Activated effector memory CD4-positive, alpha-beta T cell treated with anti-CD3 and anti-CD28 coated beads, Interleukin-2, amount 50 U/mL, for 16 hours (primary cell): Measurements from ENCODE around the gene NRP1.
"Not testable (repeated sequence)": the region's sequence is repeated elsewhere in the genome, so short reads cannot be mapped to it uniquely, and the experiment has no call there.

Experiments
- DNase-seq: peaks from one replicate; pipeline ENCODE4 v3.0.0-alpha.2; 2020

NRP1 gene

GRCh38 chr10:33233635-33234034 is 100.8 kb downstream of the NRP1 start:
- DNase-seq, result no peak

- DNase-seq, result no peak
These were observed 101.2 kb downstream of the NRP1 start for GRCh38 chr10:33233221-33233620.

GRCh38 chr10:33231621-33232350 is 102.7 kb downstream of the NRP1 start:
- no peak for DNase-seq

- no peak for DNase-seq
These were observed 104.6 kb downstream of the NRP1 start for GRCh38 chr10:33229949-33230267.

- DNase-seq, result no peak
These were observed 105.1 kb downstream of the NRP1 start for GRCh38 chr10:33229252-33229948.

GRCh38 chr10:33228426-33228825 is 106.0 kb downstream of the NRP1 start:
- no peak for DNase-seq

DNA sequence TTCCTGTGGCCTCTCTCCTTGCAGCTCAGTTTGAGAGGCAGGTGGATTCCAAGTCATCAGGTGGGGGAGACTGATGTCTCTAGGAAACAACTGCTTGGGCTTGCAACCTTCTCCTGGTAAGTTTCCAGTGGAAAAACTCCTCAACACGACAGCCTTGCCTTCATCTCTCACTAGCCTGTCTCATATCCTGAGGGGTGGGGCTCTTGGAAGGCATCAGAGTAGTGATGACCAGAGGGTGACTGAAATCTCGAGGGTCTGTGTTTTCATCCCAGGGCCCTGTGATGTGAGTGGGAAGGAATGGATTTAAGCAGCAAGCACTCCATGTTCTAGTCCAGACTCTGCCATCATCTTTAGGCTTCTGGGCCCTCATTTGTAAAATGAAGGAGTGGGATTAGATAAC is 107.0 kb downstream of the NRP1 start:
- DNase-seq, result no peak

DNA sequence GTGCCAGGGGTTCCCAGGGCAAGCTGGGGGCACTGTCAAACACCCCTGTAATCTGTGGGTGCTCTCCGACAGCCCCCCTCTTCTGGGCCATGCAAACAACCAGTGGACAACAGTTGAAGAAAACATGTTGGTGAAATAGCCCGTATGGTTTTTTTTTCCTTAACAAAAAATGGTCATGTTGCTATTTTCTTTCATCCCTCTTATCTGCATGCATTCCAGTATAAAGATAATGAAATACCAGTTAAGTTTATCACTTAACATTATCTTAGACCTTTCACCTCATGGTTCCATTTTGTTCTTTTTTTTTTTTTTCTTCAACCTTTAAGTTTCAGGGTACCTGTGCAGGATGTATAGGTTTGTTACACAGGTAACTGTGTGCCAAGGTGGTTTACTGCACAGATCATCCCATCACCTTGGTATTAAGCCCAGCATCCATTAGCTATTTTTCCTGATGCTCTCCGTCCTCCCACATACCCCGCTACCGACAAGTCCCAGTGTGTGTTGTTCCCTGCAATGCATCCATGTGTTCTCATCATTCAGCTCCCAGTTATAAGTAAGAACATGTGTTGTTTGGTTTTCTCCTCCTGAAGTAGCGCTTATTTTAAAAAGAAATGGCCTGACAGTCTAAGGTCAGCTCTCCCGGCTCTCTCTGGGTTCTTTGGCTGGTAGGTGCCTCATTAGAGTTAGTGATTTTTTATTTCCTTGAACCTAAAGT is 110.1 kb downstream of the NRP1 start:
- DNase-seq, result no peak

GRCh38 chr10:33223326-33224000 is 111.0 kb downstream of the NRP1 start:
- no peak for DNase-seq

- not testable (repeated sequence) for DNase-seq
These were observed 112.2 kb downstream of the NRP1 start for GRCh38 chr10:33222304-33222703.

DNA sequence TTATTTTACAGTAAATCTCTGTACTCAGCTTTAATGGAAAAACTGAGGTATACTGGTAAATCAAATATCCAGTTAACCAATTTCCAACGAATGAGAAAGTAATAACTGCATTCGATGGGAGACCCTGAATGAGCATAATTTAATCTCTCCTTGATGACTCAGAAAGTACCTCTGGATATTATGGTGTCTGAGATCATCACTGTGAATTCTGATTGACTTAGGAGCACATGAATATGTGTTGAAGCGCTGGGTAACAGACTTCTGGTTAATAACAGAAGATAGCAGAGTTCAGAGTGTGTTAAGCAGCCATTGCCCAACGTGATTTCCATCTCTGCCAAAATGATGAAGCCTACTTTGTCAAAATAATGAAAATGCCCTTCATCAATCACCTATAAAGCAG is 116.6 kb downstream of the NRP1 start:
- no peak for DNase-seq

GRCh38 chr10:33216661-33217427 is 117.6 kb downstream of the NRP1 start:
- no peak for DNase-seq

DNA sequence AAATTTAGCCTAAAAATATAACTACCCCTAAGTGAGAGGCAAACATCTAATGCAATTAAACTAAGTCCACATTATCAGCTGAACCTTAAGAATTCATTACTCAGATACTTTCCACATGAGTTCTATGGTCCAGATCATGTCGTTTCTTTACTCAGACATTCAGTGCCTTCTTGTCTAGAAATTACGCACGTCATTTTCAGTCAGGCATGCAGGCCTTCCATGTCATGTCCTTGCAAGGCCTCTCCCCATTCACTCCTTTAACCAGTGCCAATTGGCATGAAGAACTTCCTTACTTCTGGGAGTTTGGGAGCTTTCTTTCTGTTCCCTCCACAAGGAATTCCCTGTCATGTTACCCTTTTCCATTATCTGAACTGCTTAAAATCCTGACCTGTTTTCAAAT is 118.8 kb downstream of the NRP1 start:
- DNase-seq, result no peak

DNA sequence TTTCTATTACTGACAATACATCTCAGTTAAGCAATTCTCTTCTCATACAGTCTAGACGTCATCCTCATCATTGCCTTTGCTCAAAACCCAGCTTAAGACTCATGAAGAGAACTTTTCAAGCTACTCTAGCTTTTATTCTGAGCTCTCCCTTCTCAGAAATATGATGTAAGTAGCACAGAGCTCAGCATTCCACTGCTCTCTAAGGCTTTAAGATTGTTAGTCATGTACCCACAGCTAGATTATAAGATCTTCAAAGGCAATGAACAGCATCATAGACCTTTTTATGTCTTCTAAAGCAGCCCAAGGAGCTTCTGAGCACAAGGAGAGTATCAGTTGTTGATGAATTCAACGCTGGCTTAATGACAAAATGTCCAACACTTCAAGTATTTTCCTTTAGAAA is 119.3 kb downstream of the NRP1 start:
- DNase-seq, result no peak

DNA sequence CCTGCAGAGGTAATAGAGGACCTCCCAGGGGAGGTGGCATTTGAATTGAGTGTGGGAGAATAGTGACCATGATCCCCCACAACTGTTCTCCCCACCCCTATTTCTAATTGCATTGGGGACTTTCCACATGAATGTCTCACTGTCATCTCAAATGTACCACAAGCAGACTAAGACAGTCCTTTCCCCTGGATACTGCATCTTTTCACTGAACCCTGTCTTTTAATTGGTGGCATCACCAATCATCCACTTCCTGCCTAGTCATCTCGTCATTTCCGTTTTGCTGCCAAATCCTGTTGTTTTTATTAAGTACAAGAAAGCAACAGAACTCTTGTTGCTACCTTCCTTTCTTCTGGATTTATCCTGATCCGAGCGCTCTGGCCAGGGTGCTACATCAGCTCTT is 120.3 kb downstream of the NRP1 start:
- DNase-seq, result no peak

DNA sequence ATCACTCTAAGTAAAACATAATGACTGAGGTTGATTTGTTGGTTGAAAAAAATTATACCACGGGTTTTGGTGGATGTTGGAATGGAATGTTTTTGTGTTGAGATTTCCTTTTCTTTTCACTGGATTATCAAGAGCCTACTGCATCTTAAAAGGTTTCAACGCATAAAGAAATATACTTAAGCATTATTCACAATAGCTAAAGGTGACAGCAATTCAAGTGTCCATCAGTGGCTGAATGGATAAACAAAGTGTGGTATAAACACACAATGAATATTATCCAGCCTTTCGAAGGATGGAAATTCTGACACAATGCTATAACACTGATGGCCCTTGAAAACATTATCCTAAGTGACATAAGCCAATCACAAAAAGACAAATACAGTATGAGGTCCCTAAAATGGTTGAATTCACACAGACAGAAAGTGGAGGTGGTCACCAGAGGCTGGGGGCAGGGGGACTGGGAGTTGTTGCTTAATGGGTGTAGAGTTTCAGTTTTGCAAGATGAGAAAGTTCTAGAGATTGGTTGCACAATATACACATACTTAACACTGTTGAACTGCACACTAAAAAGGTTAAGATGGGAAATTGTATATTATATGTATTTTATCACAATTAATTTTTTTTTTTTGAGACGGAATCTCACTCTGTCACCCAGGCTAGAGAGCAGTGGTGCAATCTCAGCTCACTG is 122.3 kb downstream of the NRP1 start:
- no peak for DNase-seq

GRCh38 chr10:33211106-33211878 is 123.2 kb downstream of the NRP1 start:
- no peak for DNase-seq

GRCh38 chr10:33209802-33210201 is 124.7 kb downstream of the NRP1 start:
- no peak for DNase-seq

GRCh38 chr10:33208166-33208565 is 126.3 kb downstream of the NRP1 start:
- DNase-seq, result no peak

- no peak for DNase-seq
These were observed 130.4 kb downstream of the NRP1 start for GRCh38 chr10:33204031-33204430.

- no peak for DNase-seq
These were observed 132.5 kb downstream of the NRP1 start for GRCh38 chr10:33201971-33202370.
